ENCODE results near the gene GRAMD4. TPM values are rescaled to one million over a fixed set of nuclear protein-coding genes. Genes with fewer than 3 reads are reported as not detected.

Gene GRAMD4
- total RNA-seq, 2 donors from 2014 or later = 58.5 to 95.4 TPM

GRCh38 chr22:46710806-46711205, 90.6 kb downstream of the GRAMD4 start:
- DNase-seq = no peak
- no peak for ATAC-seq
- intact Hi-C loops (cut with DNase I) = no loop called here

- ATAC-seq = no peak
- no peak for DNase-seq
- intact Hi-C loops (cut with DNase I) = no loop called here
Observed at GRCh38 chr22:46712288-46712687, 92.1 kb downstream of the GRAMD4 start.

GRCh38 chr22:46714550-46714949, 94.4 kb downstream of the GRAMD4 start:
- intact Hi-C loops (cut with DNase I) = no loop called here
- no peak for DNase-seq
- peak in 1 of 2 donors; percentile 29 for ATAC-seq

GRCh38 chr22:46719921-46720320, 99.7 kb downstream of the GRAMD4 start:
- DNase-seq (no peak), ATAC-seq (no peak)
- intact Hi-C loops (cut with DNase I) = no loop called here

- ATAC-seq = peak in 1 of 2 donors; percentile 8
- intact Hi-C loops (cut with DNase I) = no loop called here
- no peak for DNase-seq
Observed at GRCh38 chr22:46721501-46722085, 101.4 kb downstream of the GRAMD4 start.

- ATAC-seq = no peak
- intact Hi-C loops (cut with DNase I) = no loop called here
- DNase-seq = no peak
Observed at GRCh38 chr22:46723882-46724281, 103.7 kb downstream of the GRAMD4 start.

GRCh38 chr22:46725096-46725495, 104.9 kb downstream of the GRAMD4 start:
- ATAC-seq = no peak
- DNase-seq = no peak
- intact Hi-C loops (cut with DNase I) = loop anchor here in 1 of 2 donors (5.0 kb wide), 2 partner anchors 33 to 148 kb away; no protein-coding TSS in a partner anchor

- intact Hi-C loops (cut with DNase I) = loop anchor here in 1 of 2 donors (5.0 kb wide), 2 partner anchors 34 to 149 kb away; no protein-coding TSS in a partner anchor
- ATAC-seq (peak; percentile 33 to 48), DNase-seq (no peak)
Observed at GRCh38 chr22:46726066-46726985, 106.1 kb downstream of the GRAMD4 start.

- ATAC-seq (no peak), DNase-seq (no peak)
- intact Hi-C loops (cut with DNase I) = loop anchor here in 1 of 2 donors (5.0 kb wide), 2 partner anchors 35 to 150 kb away; no protein-coding TSS in a partner anchor
Observed at GRCh38 chr22:46726986-46727317, 106.8 kb downstream of the GRAMD4 start.

- intact Hi-C loops (cut with DNase I) = loop anchor here in 1 of 2 donors (5.0 kb wide), 2 partner anchors 36 to 151 kb away; no protein-coding TSS in a partner anchor
- ATAC-seq (no peak), DNase-seq (no peak)
Observed at GRCh38 chr22:46727813-46728364, 107.7 kb downstream of the GRAMD4 start.

GRCh38 chr22:46728470-46728869, 108.3 kb downstream of the GRAMD4 start:
- intact Hi-C loops (cut with DNase I) = loop anchor here in 1 of 2 donors (5.0 kb wide), 2 partner anchors 36 to 151 kb away; no protein-coding TSS in a partner anchor
- peak; percentile 58 for ATAC-seq
- no peak for DNase-seq

Other genes starting within 250 kb of the GRAMD4 start
- gene CELSR1, start 82.8 kb upstream of the GRAMD4 start, total RNA-seq = 1 to 10 TPM; 6.5 to 8.1 TPM
- 10 to 100 TPM; 47.5 to 70.0 TPM for gene CERK, start 117.9 kb downstream of the GRAMD4 start, total RNA-seq
- 10 to 100 TPM; 15.8 to 17.4 TPM for gene TBC1D22A, start 142.3 kb downstream of the GRAMD4 start, total RNA-seq